Right renal cortex interstitium (tissue), 3 donors: ENCODE measurements around the gene ARRB1. TPM values are rescaled to one million over a fixed set of nuclear protein-coding genes. Genes with fewer than 3 reads are reported as not detected.

Experiments
- DNase-seq, 3 donors: peaks; one replicate each; pipeline ENCODE4 v3.0.0-alpha.2; 2013; ENCODE audit warnings: low read depth in 3 of 3, low spot score in 2 of 3
- polyA plus RNA-seq, 3 donors: library from polyadenylated mRNA; unstranded; fragments of 120-200 nt; gene quantifications; one replicate each; pipeline ENCODE4 v1.2.1, GENCODE V29; 2013; ENCODE audit not compliant: insufficient read length in 3 of 3

Gene ARRB1
- polyA plus RNA-seq, 3 donors: 24.0 to 29.1 (median 24.4) TPM

DNA sequence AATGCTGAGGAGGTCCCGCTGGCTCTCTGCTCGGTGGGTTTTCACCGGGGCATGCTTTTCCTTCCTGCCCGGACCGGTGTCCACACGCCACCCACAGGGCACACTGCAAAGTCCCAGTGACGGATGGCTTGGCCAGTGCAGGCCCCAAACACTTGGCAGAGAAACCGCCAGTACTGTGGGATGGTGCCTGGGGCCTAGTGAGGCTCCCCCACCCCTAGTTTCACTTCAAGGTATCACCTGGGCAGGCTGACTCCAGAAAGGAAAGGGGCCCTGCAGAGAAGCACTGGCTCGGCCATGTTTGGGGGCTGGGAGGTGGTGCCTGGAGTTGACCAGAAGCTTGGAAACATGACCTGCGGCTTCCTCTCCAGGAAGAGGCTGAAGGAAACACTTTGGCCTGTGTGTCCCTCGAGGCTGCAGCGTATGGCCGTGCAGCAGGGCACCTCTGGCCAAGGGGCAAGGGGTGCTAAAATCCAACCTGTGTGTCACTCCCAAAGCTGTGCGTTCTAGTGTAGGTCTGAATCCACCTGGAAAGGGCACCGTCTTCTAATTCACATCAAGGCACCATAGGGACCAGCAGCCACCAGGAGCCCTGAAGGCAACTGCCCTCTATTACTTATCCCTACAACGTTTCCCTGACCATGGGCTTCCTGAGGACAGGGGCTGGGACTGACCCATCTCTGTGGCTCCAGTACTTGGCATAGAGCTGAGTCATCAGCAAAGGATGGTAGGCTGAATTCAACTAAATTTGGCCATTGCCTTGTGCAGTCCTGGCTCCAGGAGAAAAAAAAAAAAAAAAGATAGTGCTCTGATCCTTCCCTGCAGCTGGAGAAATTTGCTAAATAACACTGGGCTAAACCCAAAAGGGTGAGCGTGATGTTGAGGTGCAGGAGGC is 88.3 kb downstream of the ARRB1 start:
- no peak for DNase-seq

GRCh38 chr11:75262436-75262835 is 89.0 kb downstream of the ARRB1 start:
- no peak for DNase-seq

DNA sequence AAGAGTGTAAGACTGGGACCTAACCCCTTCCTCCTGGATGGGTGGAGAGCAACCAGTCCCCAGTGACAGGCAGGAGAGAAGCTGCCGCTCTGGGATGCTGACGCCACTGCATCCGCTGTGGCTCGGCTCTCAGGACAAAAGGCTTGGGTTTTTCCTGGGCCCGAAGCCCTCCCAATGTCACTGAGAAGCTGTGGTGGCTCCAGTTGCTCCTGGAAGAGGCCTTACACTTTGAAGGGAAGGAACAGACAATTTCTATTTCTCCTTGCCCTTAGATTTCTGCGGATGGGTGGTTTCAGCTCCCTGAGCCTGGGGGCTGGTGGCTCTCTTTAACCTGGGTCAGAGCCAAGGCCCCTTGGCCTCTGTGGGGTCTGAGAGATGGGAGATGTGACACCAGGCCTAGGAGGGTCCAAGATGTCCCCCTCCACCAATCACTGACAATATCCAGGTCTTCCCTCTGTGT is 89.5 kb downstream of the ARRB1 start:
- no peak for DNase-seq

DNA sequence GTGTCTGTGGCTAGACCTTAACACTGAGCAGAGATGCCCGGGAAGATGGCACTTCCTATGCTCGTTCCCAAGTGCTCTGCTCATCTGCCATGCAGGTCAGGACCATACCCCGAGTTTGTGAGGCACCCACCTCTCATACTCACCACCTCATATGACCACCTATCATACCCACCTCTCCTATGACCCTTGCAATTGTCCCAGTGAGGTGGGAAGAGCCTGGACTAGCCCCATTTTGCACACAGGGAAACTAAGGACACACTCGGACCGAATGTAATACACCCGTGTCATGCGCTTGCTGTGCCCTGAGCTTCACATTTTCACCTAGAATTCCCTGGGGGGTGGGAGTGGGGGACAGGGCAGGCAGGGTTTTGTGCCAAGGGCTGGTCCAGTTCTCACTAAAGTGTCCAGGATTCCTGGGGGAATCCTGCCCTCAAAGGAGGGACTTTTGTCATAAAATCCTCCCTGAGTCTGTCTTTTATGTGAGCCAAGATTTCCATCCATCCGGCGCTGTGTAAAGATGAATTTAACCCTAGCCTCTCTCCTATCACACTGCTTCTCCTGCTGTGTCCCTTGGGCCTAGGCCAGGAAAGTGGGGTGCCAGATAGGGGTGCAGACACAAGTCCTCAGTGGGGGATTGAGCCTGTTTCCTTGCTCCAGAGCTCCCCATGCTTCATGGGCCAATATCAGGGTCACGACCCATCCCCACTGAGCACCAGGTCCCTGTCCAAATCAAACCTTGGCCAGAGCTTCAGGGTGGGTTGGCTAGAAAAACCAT is 90.9 kb downstream of the ARRB1 start:
- DNase-seq: no peak

GRCh38 chr11:75254326-75254725 is 97.1 kb downstream of the ARRB1 start:
- DNase-seq: no peak

GRCh38 chr11:75249704-75250103 is 101.8 kb downstream of the ARRB1 start:
- no peak for DNase-seq

- DNase-seq: no peak
These were observed 102.6 kb downstream of the ARRB1 start for GRCh38 chr11:75248924-75249256.

GRCh38 chr11:75246671-75247350 is 104.7 kb downstream of the ARRB1 start:
- no peak for DNase-seq

DNA sequence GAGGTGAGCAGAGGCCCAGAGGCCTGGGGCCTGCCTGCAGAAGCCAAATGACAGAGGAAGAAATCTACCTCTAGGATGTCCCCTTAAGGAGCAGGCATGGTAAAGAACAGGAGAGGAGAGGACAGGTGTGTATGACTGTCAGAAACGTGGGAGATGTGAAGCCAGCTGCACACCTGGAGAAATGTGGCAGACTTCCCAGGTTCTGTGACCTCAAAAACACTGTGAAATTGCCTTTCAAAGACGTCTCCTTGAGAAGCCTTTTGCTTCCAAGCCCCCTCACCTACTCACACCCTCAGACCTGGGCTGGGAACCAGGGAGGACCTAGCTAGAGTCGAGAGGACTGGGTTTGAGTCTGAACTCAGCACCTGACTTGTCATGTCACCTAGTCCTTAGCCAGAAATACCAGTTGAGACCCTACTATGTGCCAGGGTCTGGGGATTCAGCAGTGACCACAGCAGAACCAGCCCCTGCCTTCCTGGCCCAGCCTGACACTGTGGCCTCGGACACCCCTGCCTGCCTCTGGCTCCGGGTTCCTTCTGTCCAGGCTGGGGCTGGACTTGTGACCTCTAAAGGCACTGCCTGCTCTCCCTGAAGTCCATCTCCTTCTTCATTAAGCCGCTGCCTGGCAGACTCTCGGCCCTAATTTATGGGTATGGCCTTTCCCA is 105.3 kb downstream of the ARRB1 start:
- no peak for DNase-seq

- DNase-seq: no peak
These were observed 106.0 kb downstream of the ARRB1 start for GRCh38 chr11:75245356-75246005.

DNA sequence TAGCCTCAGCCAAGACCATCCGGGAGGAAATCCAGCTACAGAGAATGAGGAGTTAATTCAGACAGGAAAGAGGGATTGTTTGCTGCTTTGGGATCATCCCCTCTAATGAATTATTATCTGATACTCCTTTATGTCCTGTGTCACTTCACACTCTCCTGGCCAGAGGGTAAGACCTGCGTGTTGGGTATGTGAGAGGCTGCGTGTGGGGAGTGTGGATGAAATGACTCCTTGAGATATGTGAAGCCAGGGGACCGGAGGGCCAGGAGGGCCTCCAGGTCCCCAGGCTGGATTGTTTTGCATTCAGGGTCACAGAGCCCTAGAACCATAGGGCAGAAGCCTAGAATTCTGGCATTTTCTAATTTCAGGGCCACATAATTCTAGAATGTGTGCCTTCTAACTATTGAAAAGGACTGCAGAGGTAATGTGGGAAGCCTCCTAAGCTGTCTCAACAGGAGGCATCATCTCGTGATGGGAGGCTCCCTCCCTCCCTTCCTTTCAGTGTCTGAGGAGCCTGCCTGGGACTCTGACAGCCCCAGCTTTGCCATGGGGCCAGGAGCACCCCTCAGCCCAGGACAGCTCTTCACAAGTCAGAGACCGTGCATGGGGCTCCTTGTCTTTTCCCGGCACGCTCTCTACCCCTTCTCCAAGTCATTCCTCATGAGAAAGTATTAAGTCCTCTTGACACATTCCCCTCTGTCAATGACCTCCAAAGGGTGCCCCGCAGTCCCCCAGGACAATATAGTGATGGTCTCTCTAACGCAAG is 107.2 kb downstream of the ARRB1 start:
- no peak for DNase-seq

DNA sequence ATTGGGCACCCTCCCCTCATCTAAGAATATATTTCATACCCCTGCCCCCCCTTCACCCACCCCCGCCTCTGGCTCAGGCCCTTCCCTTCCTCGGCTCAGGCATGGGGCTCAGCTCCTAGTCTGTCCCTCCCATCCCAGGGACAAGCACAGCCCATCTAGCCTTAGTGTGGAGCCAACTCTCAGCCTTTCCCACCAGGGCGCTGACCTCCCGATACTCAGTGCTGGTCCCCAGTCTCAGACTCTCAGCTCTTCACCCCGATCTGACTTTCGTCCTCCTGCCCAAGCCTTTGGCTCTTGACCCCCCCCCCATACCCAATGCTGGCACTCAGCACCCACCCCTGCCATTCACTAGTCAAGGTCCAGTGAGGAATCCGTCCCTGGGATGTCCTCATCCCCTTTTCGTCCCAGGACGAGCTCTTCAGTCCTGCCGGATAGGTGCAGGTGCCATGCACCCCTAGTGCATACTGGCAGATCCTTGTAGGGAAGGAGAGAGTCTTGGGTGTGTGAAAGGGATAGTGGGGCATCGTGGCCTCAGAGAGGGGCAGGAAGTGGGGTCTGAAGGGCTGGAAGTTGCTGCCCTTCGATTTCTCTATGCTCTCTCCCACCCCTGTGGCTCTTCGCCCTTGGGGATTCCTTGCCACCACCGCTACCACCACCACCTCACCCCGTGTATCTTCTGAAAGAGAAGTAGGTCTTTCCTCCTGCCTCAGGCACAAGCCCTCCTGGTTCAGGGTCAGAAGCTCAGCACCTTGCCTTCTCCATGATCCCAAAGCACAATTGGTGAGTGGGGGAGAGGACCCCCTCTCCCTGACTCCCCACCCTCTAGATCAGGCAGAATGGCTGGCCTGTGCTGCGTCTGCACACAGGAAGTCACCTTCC is 108.5 kb downstream of the ARRB1 start:
- no peak for DNase-seq

DNA sequence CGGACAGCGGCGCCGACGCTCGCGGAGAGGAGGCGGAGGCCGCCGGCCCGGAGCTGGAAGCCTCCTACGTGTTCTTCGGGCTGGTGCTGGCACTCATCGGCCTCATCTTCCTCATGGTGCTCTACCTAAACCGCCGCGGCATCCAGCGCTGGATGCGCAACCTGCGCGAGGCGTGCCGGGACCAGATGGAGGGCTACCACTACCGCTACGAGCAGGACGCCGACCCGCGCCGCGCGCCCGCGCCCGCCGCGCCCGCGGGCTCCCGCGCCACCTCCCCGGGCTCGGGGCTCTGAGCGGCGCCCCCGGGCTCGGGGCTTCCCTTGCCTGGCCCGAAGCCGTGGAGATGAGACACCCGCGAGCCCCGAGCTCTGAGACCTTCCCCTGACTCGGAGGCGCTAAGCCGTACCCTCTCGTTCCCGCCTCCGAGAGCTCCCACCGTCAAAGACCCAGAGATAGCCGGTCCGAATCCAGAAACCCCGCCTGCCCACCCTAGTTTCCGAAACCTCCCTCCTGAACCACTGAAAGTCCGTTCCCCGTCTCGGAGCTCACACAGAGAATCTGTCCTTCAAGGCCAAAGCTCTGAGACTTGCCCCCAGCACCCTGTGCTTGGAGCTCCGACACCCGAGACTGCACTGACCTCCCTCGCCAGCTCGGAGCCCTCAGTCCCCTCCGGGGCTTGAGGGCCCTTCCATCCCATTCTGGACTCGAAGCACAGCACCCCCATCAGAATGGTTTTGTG is 109.4 kb downstream of the ARRB1 start:
- DNase-seq: no peak

GRCh38 chr11:75241036-75241905 is 110.2 kb downstream of the ARRB1 start:
- peak; percentile 71 to 81 (median 78) for DNase-seq

DNA sequence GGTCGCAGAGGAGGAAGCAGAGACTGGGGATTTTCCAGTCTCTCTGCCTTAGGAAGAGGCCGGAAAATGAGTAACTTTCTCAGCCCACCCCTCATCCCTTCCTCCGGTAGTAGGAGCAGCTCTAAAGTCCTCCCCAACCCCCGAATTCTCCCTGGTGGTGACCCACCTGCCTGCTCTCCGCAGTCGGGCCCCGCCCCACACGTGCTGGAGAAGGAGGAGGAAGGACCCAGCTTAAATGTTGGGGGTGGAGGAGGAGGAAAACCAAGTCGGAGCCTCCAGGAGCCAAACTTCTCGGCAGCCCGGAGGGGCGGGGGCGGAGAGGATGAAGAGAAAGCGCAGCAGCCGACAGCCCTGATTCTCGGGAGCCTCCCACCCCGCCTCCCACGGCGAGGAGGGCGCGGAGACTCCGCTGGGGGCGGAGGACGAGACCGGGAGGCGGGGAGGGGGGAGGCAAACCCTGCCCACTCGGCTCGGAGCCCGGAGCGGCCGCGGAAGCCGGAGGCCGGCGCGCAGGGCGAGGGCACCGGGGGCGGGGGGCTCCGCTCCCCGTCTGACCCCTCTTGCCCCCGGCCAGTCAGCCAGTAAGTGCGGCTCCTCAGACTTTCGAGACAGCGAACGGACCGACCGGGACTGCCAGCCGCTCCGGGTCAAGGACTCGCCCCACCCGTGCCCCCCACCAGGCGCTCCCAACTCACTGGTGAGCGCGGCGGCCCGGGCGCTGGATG is 111.0 kb downstream of the ARRB1 start, which contains the start of gene TPBGL:
Gene TPBGL (plus strand): TSS at position 464 of the 725 bp plus-strand sequence. CDS start 276 bp downstream, outside the sequence.
- no peak for DNase-seq
